Omental fat pad (tissue), 4 donors: Measurements from ENCODE around the gene ACTL7B. TPM values are rescaled to one million over a fixed set of nuclear protein-coding genes. Genes with fewer than 3 reads are reported as not detected.
"Not testable (repeated sequence)": the region's sequence is repeated elsewhere in the genome, so short reads cannot be mapped to it uniquely, and the experiment has no call there.

Source experiments
- ATAC-seq: fragments of 150-250 bp; one replicate; pipeline ENCODE4 v1.9.1; 2016; ENCODE audit warnings: mild to moderate bottlenecking, moderate library complexity; ENCODE audit not compliant: low FRiP score
- DNase-seq: peaks from one replicate; pipeline ENCODE4 v3.0.0-alpha.2; 2019; ENCODE audit warnings: low spot score
- total RNA-seq, 4 donors: library from RNA; depleted of rRNA; stranded (reverse); fragments of >200 nt; gene quantifications; one replicate each; pipeline ENCODE4 v1.1.0, GENCODE V29; 2016
- TF ChIP-seq, protein P1 (sequence below), 3 donors: fragments of 450-650 bp; IDR thresholded peaks; one replicate each; pipeline ENCODE4 v1.5.1; 2016 to 2017; ENCODE audit warnings: antibody characterized with exemption in 3 of 3, mild to moderate bottlenecking in 3 of 3, moderate library complexity in 2 of 3

ACTL7B gene, protein sequence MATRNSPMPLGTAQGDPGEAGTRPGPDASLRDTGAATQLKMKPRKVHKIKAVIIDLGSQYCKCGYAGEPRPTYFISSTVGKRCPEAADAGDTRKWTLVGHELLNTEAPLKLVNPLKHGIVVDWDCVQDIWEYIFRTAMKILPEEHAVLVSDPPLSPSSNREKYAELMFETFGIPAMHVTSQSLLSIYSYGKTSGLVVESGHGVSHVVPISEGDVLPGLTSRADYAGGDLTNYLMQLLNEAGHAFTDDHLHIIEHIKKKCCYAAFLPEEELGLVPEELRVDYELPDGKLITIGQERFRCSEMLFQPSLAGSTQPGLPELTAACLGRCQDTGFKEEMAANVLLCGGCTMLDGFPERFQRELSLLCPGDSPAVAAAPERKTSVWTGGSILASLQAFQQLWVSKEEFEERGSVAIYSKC
- under 1 TPM in 1 of 4 donors, not detected in 3; 0.32 TPM for total RNA-seq

DNA sequence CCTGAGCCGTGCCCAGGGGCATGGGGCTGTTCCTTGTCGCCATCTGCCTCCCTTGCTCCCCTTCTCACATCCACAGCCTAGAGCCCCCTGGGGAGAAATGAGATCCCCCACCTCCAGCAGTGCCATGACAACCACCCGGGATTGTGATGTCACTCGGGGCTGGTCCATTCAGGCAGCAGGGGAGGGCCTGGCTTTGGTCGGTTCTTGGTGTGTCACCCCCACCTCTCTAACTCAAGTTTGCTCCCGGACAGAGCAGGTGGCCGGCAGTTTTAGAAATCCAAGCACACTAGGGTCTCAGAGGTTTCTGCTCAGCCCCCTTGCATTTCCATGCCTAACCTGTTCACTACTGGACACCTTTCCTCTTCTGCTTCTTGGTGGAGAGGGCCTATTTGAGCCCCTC is at the start of gene ACTL7B:
TSS of gene ACTL7B (minus strand) at position 99 of the 400 bp plus-strand sequence. CDS start at position 43, 56 bp downstream.
- DNase-seq (no peak), ATAC-seq (no peak)
- TF ChIP-seq, protein P1, sequence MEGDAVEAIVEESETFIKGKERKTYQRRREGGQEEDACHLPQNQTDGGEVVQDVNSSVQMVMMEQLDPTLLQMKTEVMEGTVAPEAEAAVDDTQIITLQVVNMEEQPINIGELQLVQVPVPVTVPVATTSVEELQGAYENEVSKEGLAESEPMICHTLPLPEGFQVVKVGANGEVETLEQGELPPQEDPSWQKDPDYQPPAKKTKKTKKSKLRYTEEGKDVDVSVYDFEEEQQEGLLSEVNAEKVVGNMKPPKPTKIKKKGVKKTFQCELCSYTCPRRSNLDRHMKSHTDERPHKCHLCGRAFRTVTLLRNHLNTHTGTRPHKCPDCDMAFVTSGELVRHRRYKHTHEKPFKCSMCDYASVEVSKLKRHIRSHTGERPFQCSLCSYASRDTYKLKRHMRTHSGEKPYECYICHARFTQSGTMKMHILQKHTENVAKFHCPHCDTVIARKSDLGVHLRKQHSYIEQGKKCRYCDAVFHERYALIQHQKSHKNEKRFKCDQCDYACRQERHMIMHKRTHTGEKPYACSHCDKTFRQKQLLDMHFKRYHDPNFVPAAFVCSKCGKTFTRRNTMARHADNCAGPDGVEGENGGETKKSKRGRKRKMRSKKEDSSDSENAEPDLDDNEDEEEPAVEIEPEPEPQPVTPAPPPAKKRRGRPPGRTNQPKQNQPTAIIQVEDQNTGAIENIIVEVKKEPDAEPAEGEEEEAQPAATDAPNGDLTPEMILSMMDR (IDR thresholded peaks at IDR 0.05), result no peak

DNA sequence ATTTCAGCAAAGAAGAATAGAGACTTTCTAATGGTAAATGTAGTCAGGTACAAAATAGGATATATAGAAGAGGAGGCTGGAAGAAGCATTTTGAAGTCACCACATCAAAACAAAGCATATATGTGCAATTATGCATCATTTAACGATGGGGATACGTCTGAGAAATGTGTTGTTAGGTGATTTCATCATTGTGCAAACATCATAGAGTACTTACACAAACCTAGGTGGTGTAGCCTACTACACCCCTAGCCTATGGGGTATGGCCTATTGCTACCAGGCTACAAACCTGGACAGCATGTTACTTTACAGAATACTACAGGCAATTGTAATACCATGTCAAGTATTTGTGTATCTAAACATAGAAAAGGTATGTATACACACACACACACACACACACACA is 49.7 kb upstream of the ACTL7B start:
- DNase-seq (no peak), ATAC-seq (no peak)
- TF ChIP-seq, protein P1 (IDR thresholded peaks at IDR 0.05), result no peak

DNA sequence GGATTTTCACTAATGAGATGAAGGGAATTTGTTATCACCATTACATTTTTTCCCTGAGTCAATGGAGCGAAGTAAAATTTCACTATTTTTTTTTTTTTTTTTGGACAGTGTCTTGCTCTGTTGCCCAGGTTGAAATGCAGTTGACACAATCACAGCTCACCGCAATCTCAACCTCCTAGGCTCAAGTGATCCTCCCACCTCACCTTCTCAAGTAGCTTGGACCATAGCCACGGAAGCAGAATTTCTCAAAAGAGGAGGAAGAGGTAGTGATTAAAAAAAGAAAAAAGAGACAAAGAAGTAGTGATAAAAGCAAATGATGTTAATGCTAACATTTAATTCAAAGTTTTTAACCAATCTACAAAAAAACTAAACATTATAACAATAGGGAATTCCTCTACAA is 48.4 kb upstream of the ACTL7B start:
- TF ChIP-seq, protein P1 (IDR thresholded peaks at IDR 0.05), result no peak
- ATAC-seq (no peak), DNase-seq (no peak)

DNA sequence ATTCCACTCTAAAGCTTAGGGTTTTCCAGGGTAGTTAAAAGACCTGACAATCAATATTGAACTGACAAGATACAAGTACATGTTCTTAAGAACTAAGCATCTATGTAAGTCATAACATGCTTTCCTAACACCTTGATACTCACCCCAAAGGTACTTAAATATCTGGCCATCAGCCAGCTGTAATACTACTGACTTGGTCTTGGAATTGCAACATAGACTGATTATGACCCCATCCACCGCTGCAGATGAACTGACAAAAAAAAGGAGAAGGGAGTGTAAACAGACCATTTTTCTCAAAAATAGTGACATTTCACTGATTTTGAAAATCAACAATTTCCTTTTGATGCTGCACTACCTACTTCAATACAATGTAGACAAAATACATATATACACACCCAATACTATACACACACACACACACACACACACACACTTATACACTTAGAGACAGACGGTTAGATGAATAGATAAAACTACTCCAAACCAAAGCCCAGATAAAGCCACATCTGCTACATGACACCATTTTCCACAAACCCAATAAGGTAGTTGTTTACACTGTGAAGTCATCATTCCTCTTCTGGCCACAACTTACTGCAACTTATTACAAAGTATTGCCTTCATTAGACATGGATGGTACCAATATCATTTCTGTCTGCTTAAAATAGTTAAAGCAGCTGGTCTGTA is 47.8 kb upstream of the ACTL7B start:
- no peak for ATAC-seq
- DNase-seq, result no peak
- TF ChIP-seq, protein P1 (IDR thresholded peaks at IDR 0.05), result no peak

DNA sequence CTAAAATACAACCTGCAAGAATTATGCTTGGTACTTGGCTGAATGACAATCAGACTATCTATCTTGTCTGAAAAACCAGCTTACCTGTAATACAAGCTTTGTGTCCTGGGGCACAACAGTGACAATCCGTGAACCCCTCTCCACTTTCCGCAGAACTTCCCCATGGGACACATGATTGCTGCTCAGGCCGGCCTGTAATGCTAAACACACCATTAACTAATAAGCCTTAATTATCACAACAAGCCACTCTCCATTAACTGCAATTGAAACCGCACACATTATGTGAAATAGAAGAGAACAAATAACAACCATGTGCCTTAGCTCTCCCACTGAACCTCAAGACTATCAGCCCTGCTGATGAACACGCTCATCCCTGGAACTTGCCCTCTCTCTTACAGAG is 44.4 kb upstream of the ACTL7B start:
- DNase-seq (no peak), ATAC-seq (no peak)
- TF ChIP-seq, protein P1 (IDR thresholded peaks at IDR 0.05), result no peak

DNA sequence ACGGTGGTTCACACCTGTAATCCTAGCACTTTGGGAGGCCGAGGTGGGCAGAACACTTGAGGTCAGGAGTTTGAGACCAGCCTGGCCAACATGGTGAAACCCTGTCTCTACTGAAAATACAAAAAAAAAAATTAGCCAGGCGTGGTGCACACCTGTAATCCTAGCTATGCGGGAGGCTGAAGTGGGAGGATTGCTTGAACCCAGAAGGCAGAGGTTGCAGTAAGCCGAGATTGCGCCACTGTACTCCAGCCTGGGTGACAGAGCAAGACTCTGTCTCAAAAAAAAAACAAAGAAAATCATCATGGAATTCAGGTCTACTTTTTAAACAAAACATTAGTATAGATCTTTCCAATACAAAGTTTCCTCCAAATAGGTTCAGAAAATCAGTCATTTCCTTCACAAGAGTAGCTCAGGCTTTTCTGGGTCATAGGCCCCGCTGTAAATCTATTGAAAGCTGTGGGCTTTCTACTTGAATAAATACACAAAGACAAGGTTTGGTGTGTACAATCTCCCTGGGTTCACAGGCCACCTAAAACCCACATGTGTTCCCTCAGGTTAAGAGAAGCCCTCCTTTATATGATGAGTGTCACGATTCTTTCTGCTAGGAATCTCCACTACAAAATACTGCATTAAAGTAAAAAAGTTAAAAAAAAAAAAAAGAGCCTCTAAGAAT is 43.4 kb upstream of the ACTL7B start:
- not testable (repeated sequence) for ATAC-seq

DNA sequence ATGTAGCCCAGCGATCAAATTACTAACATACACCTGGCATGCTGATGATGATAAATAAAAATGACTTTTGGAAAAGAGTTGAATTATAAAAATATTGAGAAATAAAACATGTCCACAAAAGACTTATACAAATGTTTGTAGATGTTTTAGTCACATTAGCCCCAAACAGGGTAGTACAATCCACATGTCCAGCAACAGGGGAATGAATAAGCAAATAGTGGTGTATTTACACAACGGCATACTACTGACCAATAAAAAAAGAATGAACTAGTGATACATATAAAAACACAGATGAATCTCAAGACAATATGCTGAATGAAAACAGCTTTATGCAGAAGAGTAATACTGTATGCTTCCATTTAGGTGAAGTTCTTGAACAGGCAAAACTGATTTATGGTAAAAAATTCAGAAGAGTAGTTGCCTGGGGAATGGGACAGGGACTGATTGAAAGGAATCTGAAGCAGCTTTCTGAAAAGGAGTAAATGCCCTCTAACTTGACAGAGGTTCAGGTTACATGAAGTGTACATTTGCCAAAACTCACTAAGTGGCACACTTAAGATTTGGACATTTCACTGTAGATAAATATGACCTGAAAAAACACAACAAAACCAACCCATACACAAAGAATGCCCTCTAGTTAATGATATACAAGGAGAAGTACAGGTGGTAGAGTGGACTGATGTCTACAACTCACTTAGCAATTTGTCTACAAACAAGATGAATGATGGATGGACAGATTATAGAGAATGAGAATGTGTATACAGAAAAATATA is 41.7 kb upstream of the ACTL7B start:
- no peak for ATAC-seq
- DNase-seq, result no peak
- TF ChIP-seq, protein P1 (IDR thresholded peaks at IDR 0.05), result no peak

More for the DNA sequence above, 43.4 kb upstream of the ACTL7B start:
- not testable (repeated sequence) for DNase-seq
